Activated CD8-positive, alpha-beta memory T cell treated with anti-CD3 and anti-CD28 coated beads, Interleukin-2, amount 50 U/mL, for 4 hours (primary cell): ENCODE results near the gene ARID4B.
"Not testable (repeated sequence)": the region's sequence is repeated elsewhere in the genome, so short reads cannot be mapped to it uniquely, and the experiment has no call there.

Experiments
- DNase-seq: peaks from one replicate; pipeline ENCODE4 v3.0.0-alpha.2; 2020

Gene ARID4B, protein sequence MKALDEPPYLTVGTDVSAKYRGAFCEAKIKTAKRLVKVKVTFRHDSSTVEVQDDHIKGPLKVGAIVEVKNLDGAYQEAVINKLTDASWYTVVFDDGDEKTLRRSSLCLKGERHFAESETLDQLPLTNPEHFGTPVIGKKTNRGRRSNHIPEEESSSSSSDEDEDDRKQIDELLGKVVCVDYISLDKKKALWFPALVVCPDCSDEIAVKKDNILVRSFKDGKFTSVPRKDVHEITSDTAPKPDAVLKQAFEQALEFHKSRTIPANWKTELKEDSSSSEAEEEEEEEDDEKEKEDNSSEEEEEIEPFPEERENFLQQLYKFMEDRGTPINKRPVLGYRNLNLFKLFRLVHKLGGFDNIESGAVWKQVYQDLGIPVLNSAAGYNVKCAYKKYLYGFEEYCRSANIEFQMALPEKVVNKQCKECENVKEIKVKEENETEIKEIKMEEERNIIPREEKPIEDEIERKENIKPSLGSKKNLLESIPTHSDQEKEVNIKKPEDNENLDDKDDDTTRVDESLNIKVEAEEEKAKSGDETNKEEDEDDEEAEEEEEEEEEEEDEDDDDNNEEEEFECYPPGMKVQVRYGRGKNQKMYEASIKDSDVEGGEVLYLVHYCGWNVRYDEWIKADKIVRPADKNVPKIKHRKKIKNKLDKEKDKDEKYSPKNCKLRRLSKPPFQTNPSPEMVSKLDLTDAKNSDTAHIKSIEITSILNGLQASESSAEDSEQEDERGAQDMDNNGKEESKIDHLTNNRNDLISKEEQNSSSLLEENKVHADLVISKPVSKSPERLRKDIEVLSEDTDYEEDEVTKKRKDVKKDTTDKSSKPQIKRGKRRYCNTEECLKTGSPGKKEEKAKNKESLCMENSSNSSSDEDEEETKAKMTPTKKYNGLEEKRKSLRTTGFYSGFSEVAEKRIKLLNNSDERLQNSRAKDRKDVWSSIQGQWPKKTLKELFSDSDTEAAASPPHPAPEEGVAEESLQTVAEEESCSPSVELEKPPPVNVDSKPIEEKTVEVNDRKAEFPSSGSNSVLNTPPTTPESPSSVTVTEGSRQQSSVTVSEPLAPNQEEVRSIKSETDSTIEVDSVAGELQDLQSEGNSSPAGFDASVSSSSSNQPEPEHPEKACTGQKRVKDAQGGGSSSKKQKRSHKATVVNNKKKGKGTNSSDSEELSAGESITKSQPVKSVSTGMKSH (N-terminal part only)

GRCh38 chr1:235327559-235328270, at the start of gene ARID4B:
Gene ARID4B (minus strand): TSS chr1:235328179. CDS start chr1:235326919, 1,260 bp downstream.
- peak; percentile 61 for DNase-seq

- no peak for DNase-seq
Measured at GRCh38 chr1:235375919-235376605, 48.1 kb upstream of the ARID4B start.

DNA sequence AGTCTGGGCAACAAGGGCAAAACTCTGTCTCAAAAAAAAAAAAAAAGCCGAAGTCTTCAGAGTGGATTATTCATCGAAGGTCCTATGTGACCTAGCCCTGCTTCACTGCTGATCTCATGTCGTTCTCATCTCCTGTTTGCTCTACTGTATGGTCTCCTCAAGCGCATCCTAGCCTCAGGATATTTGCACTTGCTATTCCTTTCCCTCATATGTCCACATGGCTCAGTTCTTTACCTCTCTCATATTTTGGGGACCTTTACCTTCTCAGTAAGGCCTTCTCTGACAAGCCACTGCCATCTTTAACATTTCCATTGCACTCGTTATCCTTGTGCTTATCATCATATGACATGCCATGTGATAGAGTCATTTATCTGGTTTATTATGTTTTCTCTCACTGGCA, 41.8 kb upstream of the ARID4B start:
- no peak for DNase-seq

GRCh38 chr1:235368428-235368827, 40.4 kb upstream of the ARID4B start:
- no peak for DNase-seq

DNA sequence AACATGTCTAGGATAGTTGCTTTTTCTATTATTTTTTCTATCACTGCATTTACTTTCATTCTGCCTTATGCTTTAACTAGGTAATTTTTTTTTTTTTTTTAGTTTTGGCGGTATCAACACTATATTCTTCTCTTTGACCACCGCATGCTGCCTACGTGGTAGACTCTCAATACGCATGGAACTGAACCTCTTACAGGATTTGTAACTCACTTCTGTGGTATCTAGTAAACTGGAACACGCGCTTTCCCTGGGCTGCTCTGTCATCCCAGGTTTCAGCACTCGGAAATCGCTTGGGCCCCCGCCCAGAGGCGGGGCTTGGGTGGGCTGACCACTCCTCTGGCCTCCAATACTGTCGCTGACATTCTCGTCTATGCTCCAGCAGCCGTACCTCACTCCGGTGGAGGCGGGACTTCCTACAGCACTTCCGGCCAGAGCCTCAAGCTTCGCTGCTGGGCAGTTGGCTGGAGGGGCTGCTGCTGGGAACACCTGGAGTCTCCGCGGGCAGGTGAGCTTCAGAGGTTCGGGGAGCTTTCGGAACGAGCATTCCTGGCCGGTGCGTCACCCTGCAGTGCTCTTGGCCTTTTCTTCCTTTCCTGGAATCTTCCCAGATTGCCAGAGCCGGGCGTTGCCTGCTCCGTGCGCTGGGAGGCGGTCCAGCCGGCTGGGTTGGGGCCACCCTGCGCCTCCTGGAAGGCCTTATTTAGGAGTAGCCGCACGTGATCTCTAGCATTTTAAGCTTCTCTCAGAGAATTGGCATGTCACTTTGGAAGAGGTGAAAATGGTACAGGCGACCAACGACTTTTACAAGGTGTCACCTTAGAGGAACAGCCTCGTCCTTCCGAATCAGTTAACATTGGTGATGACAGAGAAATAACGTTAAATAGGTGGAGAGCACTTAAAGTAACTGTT, 39.3 kb upstream of the ARID4B start, which contains the start of gene TBCE:
TSS of gene TBCE (plus strand) at position 428 of the 909 bp plus-strand sequence. CDS start 12,623 bp downstream, outside the sequence.
- peak; percentile 81 for DNase-seq

- no peak for DNase-seq
Measured at GRCh38 chr1:235366286-235366685, 38.3 kb upstream of the ARID4B start.

GRCh38 chr1:235364189-235364588, 36.2 kb upstream of the ARID4B start:
- not testable (repeated sequence) for DNase-seq

- no peak for DNase-seq
Measured at GRCh38 chr1:235358899-235359298, 30.9 kb upstream of the ARID4B start.

DNA sequence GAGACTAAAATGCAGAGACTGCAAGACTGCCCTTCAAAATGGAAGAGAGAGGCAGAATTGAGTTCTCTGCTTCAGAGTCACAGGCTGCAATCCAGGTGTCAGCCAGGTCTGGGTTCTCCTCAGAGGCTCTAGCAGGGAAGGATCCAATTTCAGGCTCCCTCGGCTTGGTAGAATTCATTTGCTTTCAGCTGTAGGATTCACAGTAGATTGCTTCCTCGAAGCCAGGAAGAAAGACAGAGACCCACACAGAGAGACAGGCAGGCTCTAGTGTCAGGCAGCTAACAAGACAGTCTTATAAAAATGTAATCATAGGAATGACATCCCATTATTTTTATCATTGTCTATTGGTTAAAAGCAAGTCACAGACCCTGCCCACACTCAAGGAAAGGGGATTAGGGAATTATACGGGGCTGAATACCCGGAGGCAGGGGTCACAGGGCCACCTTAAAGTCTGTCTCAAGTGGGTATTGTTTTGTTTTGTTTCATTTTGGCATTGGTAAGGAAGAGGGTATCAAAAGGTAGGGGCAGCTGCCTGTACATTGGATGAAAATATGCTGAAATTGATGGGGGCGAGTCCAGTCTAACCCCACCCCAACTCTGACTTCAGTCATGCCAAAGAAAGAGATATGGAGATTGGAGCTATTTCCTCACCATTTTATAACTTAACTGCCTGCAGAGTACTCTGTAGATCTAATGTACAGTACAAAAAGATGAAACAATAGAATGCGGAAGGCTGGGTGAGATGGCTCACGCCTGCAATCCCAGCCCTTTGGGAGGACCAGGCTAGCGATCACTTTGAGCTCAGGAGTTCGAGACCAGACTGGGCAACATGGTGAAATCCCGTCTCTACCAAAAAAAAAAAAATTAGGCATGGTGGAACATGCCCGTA, 29.8 kb upstream of the ARID4B start:
- DNase-seq, result no peak

DNA sequence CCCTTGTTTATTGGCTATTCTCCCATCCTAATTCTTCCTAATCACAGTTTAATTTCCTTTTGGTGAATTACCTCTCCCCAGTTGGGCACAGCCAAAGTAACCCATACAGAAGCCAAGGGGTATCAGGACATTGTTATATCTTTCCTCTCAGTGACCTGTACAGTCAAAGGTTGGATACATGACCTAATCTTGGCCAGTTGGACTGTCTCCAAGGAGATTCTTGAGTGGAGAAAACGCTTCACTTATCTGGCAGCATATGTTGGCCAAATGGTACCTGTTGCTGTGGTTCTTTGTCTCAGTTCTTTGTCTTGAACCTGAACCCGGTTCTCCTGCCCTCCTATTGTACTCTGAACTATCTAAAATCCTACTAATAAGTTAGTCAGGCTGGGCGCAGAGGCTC, 23.9 kb upstream of the ARID4B start:
- DNase-seq, result no peak

- DNase-seq, result no peak
Measured at GRCh38 chr1:235351441-235351840, 23.5 kb upstream of the ARID4B start.

DNA sequence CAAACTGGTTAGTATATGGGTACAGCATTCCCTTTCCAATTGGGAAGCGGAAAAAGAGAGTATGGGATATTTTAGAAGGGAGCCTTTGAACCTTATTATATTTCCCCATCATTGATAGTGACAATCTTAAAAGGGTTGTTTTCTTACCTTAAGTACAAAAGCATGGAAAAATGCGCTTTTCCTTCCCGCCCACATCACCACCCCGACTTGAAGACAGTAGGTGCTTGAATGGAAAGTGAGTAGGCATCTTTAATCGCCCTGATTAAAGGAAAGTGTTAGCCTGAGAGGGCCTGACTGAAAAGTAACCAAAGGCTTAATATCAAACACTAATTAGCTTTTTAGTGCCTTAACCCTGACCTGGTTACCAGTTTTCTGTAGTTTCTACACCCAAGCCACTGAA, 15.7 kb upstream of the ARID4B start:
- no peak for DNase-seq

- DNase-seq, result no peak
Measured at GRCh38 chr1:235342471-235342870, 14.5 kb upstream of the ARID4B start.

- DNase-seq, result no peak
Measured at GRCh38 chr1:235342039-235342438, 14.1 kb upstream of the ARID4B start.

DNA sequence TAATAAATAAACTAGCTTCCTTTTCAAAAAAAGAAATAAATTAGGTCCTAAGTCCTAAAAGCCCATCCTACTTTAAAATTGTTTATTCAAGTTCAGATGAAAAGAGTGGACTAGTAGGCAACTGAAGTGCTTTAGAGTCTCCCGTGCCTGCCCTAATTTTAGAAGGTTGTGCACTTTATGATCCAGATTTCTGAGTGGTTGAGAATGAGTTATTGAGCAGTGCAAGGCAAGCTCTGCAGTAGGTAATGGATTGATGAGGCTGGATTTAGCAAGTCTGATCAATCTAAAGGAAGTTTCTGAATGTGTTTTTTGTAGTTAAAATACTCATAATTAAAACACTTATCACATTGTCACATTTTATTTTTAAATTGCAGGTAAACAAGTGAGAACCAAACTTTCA, 13.4 kb upstream of the ARID4B start:
- DNase-seq, result no peak

DNA sequence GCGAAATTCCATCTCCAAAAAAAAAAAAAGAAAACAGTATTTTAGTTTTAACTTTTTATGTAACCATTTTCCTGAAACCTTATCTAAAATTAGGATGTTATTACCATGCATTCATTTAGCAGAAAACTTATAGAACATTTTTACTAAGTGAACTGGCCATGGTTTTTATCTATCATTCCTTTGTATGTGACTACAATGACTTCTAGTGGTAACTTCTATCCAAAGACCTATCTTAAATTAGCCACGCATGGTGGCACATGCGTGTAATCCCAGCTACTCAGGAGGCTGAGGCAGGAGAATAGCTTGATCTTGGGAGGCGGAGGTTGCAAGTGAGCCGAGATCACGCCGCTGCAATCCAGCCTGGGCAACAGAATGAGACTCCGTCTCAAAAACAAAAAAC, 11.8 kb upstream of the ARID4B start:
- DNase-seq, result no peak

- DNase-seq, result no peak
Measured at GRCh38 chr1:235336903-235337302, 8.9 kb upstream of the ARID4B start.

GRCh38 chr1:235331401-235331800, 3.4 kb upstream of the ARID4B start:
- no peak for DNase-seq

- DNase-seq, result no peak
Measured at GRCh38 chr1:235330918-235331285, 2.9 kb upstream of the ARID4B start.
